Nephron progenitor cell (in vitro differentiated cells): ENCODE data around the gene SIRT5.

ENCODE experiments used
- DNase-seq: peaks from one replicate; pipeline ENCODE4 v3.0.0; 2021
- H3K27ac Mint-ChIP-seq: 2 replicates; pipeline ENCODE4 v1.8.0; 2021; ENCODE audit warnings: mild to moderate bottlenecking, moderate library complexity, mixed read lengths
- H3K27me3 Mint-ChIP-seq: 2 replicates; pipeline ENCODE4 v1.8.0; 2021; ENCODE audit warnings: mild to moderate bottlenecking, low read depth, mixed read lengths; ENCODE audit not compliant: poor library complexity
- H3K36me3 Mint-ChIP-seq: 2 replicates; pipeline ENCODE4 v1.8.0; 2021; ENCODE audit warnings: low read depth, mixed read lengths
- H3K4me1 Mint-ChIP-seq: 2 replicates; pipeline ENCODE4 v1.8.0; 2021; ENCODE audit warnings: mixed read lengths
- H3K4me3 Mint-ChIP-seq: 2 replicates; pipeline ENCODE4 v1.8.0; 2021; ENCODE audit warnings: mild to moderate bottlenecking, moderate library complexity, mixed read lengths
- H3K9me3 Mint-ChIP-seq: 2 replicates; pipeline ENCODE4 v1.8.0; 2021; ENCODE audit warnings: mild to moderate bottlenecking, moderate library complexity, mixed read lengths
- CTCF ChIP-seq: fragments of 200-600 bp; sonication (generic); IDR thresholded peaks from 2 replicates; pipeline ENCODE4 v1.5.0; 2021; ENCODE audit warnings: antibody characterized with exemption

The SIRT5 gene

DNA sequence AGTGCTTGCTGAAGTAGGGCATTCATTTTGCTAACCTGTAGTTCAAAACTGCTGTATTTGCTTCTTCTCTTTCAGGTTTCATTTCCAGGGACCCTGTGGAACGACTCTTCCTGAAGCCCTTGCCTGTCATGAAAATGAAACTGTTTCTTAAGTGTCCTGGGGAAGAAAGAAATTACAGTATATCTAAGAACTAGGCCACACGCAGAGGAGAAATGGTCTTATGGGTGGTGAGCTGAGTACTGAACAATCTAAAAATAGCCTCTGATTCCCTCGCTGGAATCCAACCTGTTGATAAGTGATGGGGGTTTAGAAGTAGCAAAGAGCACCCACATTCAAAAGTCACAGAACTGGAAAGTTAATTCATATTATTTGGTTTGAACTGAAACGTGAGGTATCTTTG is 37.3 kb downstream of the SIRT5 start:
- Mint-ChIP-seq H3K27me3 (peaks cover 3% of the 10 kb centered on the region), H3K9me3 (no peaks in the 10 kb centered on the region), H3K4me3 (no peak overlapping the region), H3K36me3 (peaks cover 16% of the 10 kb centered on the region), H3K4me1 (peaks cover 32% of the 10 kb centered on the region), H3K27ac (no peak overlapping the region)
- DNase-seq = no peak
- TF ChIP-seq CTCF = no peak

DNA sequence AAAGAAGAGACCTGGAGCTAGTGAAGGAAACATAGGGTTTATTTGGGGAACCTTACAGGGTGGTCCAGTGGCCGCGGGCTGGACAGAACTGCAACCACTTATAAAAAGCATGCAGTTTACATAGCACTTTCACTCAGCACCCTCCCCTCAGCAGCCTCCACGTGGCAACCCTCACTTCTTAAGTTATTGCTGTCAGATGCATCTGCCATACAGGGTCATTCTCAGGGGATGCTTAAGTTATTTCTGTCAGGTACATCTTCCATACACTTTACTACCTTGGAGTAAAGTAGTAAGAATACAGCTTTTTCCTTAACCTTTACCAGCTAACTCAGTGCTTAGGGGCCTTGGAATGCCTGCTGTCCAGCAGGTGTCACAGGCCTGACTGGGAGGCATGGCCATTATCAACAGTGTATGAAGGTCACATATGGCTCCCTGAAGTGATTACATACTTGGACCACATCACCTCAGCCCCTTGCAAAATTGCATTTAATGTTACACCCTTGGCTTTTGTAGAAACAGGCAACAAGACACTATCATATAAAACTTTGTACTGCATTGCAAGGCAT is 38.7 kb downstream of the SIRT5 start:
- Mint-ChIP-seq H3K4me1 (peaks cover 42% of the 10 kb centered on the region), H3K27me3 (peaks cover 3% of the 10 kb centered on the region), H3K9me3 (no peaks in the 10 kb centered on the region), H3K27ac (no peak overlapping the region), H3K4me3 (peak overlapping the region; percentile 99), H3K36me3 (peaks cover 21% of the 10 kb centered on the region)
- TF ChIP-seq CTCF = no peak
- DNase-seq = no peak

DNA sequence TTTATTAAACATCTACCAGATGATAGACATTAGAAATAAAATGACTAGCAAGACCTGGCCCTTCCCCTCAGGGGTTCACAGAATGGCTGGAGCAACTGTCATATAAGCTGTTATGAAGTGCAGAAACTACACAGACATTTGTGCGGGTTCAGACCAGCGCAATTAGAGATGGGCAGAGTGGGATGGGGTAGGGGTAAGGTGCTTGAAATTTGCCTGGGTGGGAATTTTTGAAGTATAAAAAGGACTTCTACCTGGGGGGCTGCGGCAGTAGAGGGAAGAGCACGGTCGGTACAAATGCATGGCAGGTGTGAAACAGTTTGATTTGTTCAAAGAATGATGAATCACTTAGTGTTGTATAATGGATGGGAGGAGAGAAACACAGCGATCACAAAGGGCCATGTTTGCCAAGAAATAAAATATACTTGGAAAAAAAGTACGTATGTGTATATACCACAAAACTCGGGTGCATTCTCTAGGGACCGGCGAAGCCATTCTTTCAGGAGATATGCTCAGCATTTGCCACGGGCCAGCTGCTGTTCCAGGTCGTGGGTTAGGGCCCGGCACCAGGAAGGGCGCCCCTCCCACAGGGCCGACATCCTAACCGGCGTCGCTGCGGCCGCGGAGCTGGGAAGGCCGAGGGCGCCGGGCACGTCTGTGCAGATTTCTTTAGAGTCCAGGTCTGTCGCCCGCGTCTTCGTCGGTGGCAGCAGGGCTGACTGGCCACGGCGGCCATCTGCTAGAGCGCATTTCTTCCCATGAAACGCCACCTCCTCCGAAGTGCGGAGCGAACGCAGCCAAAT is 39.9 kb downstream of the SIRT5 start:
- Mint-ChIP-seq H3K4me3 (peak overlapping the region; percentile 99), H3K27ac (peak overlapping the region; percentile 98), H3K9me3 (no peaks in the 10 kb centered on the region), H3K36me3 (peaks cover 27% of the 10 kb centered on the region), H3K27me3 (peaks cover 3% of the 10 kb centered on the region), H3K4me1 (peaks cover 42% of the 10 kb centered on the region)
- DNase-seq = peak; percentile 70
- no peak for TF ChIP-seq CTCF

DNA sequence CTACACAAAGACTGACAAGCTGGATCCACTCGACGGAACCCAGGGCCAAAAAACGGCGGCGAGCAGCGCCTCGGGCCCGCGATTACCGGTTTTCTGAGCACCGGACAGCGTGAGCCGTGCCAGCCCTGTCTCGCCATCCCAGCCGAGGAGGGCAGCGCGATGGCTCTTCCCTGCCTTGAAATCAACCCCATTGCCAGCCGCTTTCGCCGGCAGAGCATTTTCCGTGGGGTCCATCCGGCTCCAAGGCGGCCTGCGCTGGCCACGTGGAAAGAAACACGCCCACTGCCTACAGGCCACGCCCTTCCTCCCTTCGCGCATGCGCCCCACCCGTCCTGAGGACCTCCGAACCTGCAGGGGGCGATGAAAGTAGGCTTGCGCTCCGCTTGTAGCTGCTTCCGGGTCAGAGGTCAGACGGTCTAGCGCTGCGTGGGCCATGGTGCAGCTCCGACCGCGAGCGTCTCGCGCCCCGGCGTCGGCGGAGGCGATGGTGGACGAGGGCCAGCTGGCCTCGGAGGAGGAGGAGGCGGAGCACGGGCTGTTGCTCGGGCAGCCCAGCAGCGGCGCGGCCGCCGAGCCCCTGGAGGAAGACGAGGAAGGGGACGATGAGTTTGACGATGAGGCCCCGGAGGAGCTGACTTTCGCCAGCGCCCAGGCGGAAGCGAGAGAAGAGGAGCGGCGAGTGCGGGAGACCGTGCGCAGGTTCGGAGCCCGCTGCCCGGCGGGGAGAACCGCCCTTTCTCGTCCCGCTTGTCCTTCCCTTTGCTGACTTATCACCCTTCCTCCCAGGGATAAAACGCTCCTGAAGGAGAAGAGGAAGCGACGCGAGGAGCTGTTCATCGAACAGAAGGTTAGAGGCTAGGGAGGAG is 40.8 kb downstream of the SIRT5 start, which contains the start of gene NOL7:
TSS of gene NOL7 (plus strand) at position 410 of the 866 bp plus-strand sequence. CDS start at position 434, 24 bp downstream.
- Mint-ChIP-seq H3K9me3 (no peaks in the 10 kb centered on the region), H3K36me3 (peaks cover 35% of the 10 kb centered on the region), H3K27ac (peak within 1 kb of the TSS; percentile 98), H3K4me3 (peak within 1 kb of the TSS; percentile 99), H3K27me3 (peaks cover 3% of the 10 kb centered on the region), H3K4me1 (peaks cover 42% of the 10 kb centered on the region)
- DNase-seq = peak; percentile 99
- peak; percentile 87 for TF ChIP-seq CTCF

- DNase-seq = peak; percentile 71
- Mint-ChIP-seq H3K27ac (peak overlapping the region; percentile 98), H3K4me3 (peak overlapping the region; percentile 99), H3K9me3 (no peaks in the 10 kb centered on the region), H3K4me1 (peaks cover 42% of the 10 kb centered on the region), H3K27me3 (no peaks in the 10 kb centered on the region), H3K36me3 (peaks cover 41% of the 10 kb centered on the region)
- no peak for TF ChIP-seq CTCF
These were observed 41.4 kb downstream of the SIRT5 start for GRCh38 chr6:13615792-13616120.
